Measurements from ENCODE around the gene XYLT2.

Gene XYLT2

DNA sequence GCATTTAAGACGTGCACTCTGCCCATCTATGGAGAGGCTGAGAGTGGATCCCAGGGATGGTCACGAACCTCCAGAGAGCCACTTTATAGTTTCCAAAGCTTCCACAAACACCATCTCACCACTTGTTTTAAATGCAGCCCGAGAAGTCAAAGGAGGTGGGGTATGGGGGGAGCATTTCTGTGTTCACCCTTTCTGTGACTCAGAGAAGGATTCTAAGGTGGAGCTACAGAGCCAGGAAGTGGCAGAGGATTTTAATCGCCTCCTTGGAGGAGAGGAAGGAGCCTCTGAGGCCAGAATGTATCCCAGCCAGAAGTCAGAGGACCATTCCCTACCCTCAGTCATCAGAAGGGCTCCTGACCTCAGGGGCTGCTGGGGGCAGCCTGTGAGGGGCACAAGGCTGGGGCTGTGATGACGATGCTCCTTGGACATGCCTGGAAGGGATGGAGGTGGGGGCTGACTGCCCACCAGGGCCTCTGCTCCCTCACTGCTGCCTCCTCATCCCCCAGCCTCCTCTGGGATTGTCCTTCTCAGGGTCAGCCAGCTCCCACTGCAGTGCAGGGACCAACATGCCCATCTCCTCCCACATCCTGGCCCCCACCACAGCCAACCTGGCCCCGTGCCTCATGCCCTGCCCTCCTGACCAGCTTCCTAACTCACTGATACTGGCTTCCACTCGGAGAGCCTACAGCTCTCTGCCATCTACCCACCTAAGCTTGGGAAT lies 2.8 kb downstream of the XYLT2 start:
- DNase-seq (ENCODE audit: low read depth), result no peak

DNA sequence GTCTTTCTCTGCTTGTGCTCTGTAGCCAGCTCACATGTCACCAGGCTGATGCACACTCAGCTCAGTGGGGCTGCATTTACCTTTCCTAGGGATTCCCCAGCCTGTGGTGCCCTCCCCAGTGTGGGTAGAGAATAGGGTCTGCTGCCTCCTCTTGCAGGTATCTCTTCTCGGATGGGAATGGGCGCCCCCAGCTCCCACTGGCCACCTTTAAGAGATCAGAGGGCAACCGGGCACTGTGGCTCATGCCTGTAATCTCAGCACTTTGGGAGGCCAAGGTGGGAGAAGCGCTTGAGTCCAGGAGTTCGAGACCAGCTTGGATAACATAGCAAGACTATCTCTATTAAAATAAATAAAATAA lies 3.3 kb downstream of the XYLT2 start:
- DNase-seq (ENCODE audit: low read depth), result no peak

DNA sequence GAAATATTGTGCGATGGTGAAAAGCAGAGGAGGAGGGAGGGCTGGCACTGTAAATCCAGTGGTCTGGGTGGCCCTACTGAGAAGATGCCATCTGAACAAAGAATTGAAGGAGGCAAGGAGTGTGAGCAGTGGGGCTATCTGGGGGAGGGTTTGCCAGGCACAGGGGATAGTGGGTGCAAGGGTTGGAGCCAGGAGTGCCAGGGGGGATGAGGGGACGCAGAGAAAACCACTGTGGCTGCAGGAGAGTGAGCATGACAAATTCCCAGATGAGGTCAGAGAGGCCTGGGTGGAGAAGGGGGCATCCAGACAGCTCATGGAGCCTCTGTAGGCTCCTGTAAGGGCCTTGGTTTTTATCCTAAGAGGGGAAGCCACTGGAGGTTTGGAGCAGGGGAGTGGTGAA lies 4.8 kb downstream of the XYLT2 start:
- DNase-seq (ENCODE audit: low read depth), result no peak

DNA sequence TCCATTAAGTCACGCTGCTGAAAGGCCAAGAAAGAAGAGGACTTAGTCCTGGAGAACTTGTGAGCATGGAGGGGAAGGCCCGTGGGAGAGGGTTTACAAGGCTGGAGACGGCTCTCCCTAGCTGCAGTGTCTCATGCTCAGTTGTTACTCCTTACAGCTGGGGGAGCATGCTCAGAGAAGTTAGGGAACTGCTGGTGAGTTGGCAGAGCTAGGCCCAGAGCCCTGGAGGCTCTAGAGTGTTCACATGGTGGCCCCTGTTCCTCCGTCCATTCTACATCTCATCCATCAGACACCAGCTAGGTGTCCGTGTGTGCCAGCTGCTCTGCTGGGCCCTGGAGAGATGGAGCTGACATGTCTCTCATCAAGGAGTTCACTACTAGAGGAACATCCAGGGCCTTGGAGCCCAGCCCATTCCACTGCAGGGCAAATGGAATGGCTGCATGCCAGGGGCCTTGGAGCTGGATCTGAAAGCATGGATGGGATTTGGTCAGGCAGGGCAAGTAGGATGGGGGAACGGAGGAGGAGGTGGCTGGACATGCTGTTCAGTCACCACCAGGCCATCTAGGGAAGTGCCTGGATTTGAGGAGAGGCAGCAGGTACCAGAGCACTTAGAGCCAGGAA lies 6.3 kb downstream of the XYLT2 start:
- DNase-seq (ENCODE audit: low read depth), result no peak

DNA sequence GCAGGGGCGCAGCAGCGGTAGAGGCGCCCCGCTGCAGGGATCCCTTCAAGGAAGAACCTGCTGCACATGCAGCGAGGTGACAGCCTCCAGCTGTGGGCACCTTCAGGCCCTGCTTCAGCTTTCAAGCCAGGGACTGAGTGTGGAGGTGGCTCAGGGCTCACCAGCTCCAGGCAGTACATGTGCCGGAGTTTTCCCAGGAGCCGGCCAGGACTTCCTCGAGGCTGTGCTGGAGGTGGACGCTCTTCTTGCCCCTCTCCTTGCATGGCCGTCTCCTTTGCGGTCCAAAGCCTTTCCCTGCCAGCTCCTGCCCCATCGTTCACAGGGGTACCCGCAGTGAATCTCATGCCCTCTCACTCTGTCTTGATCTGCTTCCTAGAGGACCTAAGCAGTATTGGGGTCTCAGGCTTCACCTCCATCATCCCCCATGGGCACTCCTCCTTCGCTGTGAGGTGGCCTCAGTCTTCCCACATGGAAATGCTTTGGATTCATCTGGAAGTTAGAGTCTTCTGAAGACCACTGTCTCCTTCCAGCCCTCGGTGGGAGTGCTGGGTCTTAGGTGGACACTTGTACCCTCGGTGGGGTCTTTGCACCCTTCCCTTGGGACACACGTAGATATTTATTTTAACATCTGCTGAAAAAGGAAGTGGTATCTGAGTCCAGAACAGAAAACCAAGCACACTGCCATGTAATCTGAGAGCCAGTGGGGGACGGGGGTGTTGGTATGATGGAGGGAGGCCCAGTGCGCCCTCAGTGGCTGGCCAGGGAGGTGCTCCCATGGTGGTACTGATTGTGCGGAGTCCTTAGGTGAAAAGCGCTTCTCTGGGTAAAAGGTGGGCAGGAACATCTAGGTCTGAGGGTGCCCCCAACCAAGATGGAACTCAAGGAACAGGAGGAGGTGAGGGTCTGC lies 7.0 kb downstream of the XYLT2 start:
- DNase-seq (ENCODE audit: low read depth), result no peak

DNA sequence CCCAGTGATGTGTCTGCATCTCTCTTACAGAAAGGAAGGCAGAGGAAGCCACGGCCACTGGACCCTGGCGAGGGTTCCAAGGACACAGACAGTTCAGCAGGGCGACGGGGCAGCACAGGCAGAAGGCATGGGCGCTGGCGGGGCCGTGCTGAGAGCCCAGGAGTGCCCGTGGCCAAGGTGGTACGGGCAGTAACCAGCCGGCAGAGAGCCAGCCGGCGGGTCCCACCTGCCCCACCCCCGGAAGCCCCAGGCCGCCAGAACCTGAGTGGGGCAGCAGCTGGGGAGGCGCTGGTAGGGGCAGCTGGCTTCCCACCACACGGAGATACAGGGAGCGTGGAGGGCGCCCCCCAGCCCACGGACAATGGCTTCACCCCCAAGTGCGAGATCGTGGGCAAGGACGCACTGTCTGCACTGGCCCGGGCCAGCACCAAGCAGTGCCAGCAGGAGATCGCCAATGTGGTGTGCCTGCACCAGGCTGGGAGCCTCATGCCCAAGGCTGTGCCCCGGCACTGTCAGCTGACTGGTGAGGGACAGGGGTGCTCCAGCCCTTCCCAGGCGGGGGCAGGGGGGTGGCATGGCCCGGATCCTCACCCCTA lies 7.8 kb downstream of the XYLT2 start:
- DNase-seq (ENCODE audit: low read depth), result no peak

DNA sequence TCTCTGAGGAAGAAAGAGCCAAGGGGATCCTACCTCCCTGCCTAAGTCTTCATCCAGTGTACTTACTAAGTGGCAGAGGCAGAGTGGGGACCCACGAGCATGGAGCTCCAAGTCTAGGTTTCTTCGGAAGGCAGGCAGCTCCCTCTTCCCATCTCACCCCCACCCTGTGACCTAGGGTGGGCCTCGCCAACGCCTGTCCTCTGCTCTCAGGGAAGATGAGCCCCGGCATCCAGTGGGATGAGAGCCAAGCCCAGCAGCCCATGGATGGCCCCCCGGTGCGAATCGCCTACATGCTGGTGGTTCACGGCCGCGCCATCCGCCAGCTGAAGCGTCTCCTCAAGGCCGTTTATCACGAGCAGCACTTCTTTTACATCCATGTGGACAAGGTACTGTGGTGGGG lies 8.3 kb downstream of the XYLT2 start:
- DNase-seq (ENCODE audit: low read depth), result no peak

DNA sequence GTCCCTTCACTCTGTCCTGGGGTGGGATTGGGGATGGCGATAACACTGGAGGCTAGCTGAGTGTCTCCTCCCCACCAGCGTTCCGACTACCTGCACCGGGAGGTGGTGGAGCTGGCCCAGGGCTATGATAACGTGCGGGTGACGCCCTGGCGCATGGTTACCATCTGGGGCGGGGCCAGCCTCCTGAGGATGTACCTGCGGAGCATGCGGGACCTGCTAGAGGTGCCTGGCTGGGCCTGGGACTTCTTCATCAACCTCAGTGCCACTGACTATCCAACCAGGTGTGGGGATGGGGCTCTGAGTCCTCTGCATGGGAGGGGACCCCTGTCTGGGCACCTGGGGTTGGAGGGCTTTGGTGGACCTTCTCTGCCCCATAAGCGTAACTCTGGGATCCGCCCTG lies 8.8 kb downstream of the XYLT2 start:
- DNase-seq (ENCODE audit: low read depth), result no peak

DNA sequence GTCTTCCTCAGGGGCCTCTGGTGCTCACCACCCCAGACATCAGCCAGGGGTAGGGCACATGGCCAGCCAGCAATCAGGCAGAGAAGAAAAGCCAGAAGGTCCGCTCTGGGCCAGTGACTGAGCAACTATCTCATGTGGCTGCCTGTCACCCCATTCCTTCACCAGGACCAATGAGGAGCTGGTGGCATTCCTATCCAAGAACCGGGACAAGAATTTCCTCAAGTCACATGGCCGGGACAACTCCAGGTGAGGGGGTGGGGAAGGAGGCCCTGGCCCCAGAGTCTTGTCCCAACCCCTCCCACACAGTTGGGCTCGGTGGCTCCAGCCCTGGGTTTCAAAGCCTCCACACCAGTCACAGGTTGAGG lies 9.4 kb downstream of the XYLT2 start:
- DNase-seq (ENCODE audit: low read depth), result no peak

DNA sequence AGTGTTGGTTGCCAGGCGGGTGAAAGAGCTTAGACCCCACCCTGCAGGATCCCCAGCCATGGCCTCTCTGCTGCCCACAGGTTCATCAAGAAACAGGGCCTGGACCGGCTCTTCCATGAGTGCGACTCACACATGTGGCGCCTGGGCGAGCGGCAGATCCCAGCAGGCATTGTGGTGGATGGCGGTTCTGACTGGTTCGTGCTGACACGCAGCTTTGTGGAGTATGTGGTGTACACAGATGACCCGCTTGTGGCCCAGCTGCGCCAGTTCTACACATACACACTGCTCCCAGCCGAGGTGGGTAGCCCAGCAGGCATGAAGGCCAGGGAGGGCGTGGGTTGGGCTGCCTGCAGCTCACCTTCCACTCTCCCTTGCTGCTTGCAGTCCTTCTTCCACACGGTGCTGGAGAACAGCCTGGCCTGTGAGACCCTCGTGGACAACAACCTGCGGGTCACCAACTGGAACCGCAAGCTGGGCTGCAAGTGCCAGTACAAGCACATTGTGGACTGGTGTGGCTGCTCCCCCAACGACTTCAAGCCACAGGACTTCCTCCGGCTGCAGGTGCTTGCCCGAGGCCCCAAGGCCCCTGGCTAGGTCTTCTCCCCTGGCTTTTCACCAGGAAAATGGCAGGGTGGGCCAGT lies 9.9 kb downstream of the XYLT2 start:
- DNase-seq (ENCODE audit: low read depth), result no peak

DNA sequence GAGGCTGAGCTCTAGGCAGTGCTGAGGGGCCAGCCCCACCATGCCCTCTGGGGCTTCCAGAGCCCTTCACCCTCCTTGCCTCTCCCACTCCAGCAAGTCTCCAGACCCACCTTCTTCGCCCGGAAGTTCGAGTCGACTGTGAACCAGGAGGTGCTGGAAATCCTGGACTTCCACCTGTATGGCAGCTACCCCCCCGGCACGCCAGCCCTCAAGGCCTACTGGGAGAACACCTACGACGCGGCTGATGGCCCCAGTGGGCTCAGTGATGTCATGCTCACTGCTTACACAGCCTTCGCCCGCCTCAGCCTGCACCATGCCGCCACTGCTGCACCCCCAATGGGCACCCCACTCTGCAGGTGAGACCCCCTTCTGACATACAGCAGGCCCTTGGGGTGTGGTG lies 10.5 kb downstream of the XYLT2 start:
- no peak for DNase-seq (ENCODE audit: low read depth)

DNA sequence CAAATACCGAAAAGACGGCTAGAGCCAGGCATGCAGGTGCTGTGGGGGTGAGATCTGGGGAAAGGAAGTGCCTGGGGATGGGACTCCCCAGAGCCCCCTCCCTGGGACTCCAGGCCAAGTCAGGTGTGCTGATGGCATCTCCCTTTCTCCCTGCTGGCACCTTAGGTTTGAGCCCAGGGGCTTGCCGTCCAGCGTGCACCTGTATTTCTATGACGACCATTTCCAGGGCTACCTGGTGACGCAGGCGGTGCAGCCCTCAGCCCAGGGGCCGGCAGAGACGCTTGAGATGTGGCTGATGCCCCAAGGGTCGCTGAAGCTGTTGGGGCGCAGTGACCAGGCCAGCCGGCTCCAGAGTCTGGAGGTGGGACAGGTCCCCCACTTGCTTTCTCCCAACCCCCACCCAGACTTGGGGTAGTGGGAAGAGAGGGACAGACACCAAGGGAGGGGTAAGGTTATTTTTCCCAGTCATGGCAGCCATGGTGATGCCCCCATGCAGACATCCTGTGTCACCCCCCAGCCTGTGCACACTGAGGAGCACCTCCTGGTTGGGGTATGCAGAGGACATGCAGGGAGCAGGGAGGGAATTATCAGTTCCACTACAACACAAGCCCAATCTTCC lies 11.1 kb downstream of the XYLT2 start:
- DNase-seq (ENCODE audit: low read depth), result no peak

DNA sequence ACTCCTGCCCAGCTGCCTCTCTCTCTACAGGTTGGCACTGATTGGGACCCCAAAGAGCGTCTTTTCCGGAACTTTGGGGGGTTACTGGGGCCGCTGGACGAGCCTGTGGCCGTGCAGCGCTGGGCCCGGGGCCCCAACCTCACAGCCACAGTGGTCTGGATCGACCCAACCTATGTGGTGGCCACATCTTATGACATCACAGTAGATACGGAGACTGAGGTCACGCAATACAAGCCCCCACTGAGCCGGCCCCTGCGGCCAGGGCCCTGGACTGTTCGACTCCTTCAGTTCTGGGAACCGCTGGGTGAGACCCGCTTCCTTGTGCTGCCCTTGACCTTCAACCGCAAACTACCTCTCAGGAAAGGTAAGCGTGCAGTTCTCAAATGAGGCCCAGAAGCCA lies 12.3 kb downstream of the XYLT2 start:
- no peak for DNase-seq (ENCODE audit: low read depth)

DNA sequence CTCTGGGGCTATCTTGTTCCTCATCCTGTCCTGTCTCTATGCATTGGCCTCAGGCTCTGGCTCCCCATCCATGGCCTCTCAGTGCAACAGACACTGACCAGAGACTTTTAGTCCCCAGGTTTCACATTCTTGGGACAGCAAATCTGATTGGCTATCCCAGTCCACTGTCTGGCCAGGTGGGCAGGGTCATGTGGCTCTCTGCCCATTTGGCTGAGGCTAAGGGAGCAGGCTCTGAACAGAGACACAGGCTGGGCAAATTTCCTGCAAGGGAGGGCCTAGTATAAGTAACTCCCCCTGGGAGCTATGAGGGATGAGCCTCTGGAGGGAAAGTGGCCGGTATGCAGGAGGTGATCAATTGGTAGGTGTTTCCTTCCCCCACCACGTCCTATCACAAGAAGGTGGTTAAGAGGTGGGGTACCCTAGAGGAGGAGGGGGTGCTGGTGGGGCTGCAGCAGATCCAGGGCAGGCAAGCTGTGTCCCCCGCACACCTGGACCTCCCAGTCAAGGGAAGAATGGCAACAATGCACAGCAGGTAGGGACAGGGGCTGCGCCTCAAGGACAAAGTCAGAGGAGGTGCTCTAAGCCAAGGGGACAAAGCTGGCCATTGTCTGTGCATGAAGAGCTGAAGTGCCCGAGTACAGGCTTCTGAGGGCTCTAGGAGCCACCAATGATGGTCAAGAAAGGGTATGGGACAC lies 13.2 kb downstream of the XYLT2 start:
- no peak for DNase-seq (ENCODE audit: low read depth)

DNA sequence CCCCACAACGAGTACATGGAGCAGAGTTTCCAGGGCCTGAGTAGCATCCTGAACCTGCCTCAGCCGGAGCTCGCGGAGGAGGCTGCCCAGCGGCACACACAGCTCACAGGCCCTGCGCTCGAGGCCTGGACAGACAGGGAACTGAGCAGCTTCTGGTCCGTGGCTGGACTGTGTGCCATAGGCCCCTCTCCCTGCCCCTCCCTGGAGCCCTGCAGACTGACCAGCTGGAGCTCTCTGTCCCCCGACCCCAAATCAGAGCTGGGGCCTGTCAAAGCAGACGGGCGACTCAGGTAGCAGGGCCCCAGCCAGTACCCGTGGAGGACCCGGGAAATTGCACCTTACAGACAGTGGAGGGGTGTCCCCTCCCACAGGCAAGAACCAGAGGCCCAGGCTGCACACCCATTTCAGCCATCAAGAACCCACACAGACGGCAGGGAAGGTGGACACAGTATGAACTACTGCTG lies 14.1 kb downstream of the XYLT2 start:
- DNase-seq (ENCODE audit: low read depth), result no peak

DNA sequence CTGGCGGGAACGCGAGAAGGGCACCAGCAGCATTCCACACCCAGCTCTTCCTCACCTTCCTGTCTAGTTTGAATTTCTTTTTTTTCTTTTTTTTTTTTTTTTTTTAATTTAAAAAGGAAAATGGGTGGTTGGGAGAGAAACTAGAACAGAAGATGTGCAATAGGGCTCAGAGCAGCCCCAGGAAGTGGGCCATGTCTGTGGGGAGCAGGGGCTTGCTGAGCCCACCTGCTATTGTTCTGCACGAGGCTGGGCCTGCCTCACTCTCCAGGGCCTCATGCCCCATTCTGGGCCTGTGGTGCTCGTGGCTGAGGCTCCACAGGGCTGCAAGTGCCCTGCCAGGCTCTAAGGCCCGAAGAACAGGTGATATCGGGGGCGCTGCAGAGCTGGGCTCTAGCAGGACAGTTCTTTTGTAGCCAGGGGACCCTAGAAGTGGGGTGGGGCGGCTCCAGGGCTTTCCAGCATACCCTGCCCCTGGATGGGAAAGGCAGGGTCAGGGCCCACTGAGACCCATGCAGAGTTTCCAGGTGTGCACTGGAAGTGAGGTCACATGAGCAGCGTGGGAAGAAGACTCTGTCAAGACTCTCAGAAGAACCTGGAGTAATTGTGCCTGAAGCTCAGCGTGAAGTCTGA lies 14.7 kb downstream of the XYLT2 start:
- DNase-seq (ENCODE audit: low read depth), result no peak

DNA sequence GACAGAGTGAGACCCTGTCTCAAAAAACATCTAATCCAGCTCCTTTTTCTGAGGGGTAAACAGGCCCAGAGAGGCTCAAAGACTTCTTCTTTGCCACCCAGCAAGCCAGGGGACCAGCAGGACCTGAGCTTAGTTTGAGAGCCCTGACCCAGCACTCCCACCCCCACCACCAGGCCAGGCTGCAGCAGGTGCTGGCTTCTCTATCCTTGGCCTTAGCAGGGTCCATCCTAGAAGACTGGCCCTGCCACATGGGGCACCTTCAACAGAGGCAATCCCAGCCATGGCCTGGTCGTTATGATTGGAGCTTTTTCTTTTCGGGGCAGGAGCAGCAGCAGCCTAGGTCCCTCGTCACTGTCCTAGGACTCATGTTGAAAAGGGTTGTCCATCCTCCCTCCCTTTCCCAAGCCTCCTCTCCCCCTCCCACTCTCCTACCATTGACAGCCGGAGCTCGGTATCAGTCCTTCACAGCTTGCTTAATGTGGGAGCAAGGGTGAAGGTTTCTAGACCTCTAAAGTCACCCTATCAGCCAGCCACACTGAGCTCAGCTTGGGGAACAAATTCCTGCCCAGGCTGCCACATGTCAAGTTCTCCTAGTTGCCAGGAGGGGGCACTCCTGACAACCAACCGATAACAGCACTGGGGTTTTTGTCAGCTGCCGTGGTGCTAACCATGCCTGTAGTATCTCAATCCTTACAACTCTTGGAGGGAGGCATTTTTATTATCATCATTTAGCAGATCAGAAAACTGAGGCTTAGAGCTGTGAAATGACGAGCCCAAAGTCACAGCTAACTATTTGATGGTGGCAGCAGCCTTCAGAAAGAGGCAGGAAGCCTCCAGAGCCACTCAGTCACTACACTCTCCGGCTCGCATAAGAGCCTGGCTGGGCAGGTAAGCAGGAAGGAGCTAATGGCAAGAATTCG lies 15.9 kb downstream of the XYLT2 start:
- peak; percentile 29 for DNase-seq (ENCODE audit: low read depth)

DNA sequence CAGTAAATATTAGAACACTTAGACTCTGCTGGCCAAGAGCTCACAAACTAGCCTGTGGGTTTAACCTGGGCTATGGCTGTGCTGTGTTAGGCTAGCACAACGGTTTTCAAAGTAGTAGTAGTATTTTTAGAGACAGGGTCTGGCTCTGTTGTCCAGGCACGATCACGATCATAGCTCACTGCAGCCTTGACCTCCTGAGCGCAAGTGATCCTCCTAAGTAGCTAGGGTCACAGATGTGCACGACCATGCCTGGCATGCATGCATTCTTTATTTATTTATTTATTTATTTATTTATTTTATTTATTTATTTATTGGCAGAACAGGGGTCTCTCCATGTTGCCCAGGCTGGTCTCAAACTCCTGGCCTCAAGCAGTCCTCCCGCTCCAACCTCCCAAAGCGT lies 16.7 kb downstream of the XYLT2 start:
- no peak for DNase-seq (ENCODE audit: low read depth)
